GM20431 (cell line): Measurements from ENCODE around the gene ARHGAP20.

ENCODE experiments used
- in situ Hi-C: fragments of 300-500 bp; cut with MseI, MboI; formaldehyde crosslinking; loops from one replicate; pipeline ENCODE4 v1.15.0; 2020; ENCODE audit warnings: low sequenced_read_pairs; ENCODE audit not compliant: unreplicated experiment

ARHGAP20 gene

GRCh38 chr11:110711776-110712658, at the start of gene ARHGAP20:
ARHGAP20 (minus strand) TSS chr11:110712437; CDS start chr11:110712231, 206 bp downstream.
- in situ Hi-C loops: no loop called here

GRCh38 chr11:110761991-110762390, 49.8 kb upstream of the ARHGAP20 start:
- in situ Hi-C loops: no loop called here

- in situ Hi-C loops: no loop called here
Observed at GRCh38 chr11:110761131-110761530, 48.9 kb upstream of the ARHGAP20 start.

- in situ Hi-C loops: no loop called here
Observed at GRCh38 chr11:110759972-110760381, 47.7 kb upstream of the ARHGAP20 start.

GRCh38 chr11:110757962-110758755, 45.9 kb upstream of the ARHGAP20 start:
- in situ Hi-C loops: no loop called here

- in situ Hi-C loops: no loop called here
Observed at GRCh38 chr11:110757066-110757465, 44.8 kb upstream of the ARHGAP20 start.

- in situ Hi-C loops: no loop called here
Observed at GRCh38 chr11:110755941-110756340, 43.7 kb upstream of the ARHGAP20 start.

GRCh38 chr11:110752890-110753289, 40.7 kb upstream of the ARHGAP20 start:
- in situ Hi-C loops: no loop called here

GRCh38 chr11:110750100-110750499, 37.9 kb upstream of the ARHGAP20 start:
- in situ Hi-C loops: no loop called here

GRCh38 chr11:110747531-110747930, 35.3 kb upstream of the ARHGAP20 start:
- in situ Hi-C loops: no loop called here

GRCh38 chr11:110738641-110739040, 26.4 kb upstream of the ARHGAP20 start:
- in situ Hi-C loops: no loop called here

GRCh38 chr11:110737593-110737992, 25.4 kb upstream of the ARHGAP20 start:
- in situ Hi-C loops: no loop called here

GRCh38 chr11:110736171-110736553, 23.9 kb upstream of the ARHGAP20 start:
- in situ Hi-C loops: no loop called here

- in situ Hi-C loops: no loop called here
Observed at GRCh38 chr11:110735455-110736170, 23.4 kb upstream of the ARHGAP20 start.

GRCh38 chr11:110734790-110735189, 22.6 kb upstream of the ARHGAP20 start:
- in situ Hi-C loops: no loop called here

- in situ Hi-C loops: no loop called here
Observed at GRCh38 chr11:110730773-110731172, 18.5 kb upstream of the ARHGAP20 start.

GRCh38 chr11:110728883-110729282, 16.6 kb upstream of the ARHGAP20 start:
- in situ Hi-C loops: no loop called here

- in situ Hi-C loops: no loop called here
Observed at GRCh38 chr11:110728476-110728875, 16.2 kb upstream of the ARHGAP20 start.

- in situ Hi-C loops: no loop called here
Observed at GRCh38 chr11:110724358-110724757, 12.1 kb upstream of the ARHGAP20 start.

- in situ Hi-C loops: no loop called here
Observed at GRCh38 chr11:110720431-110721275, 8.4 kb upstream of the ARHGAP20 start.
